Bronchial epithelial cell (primary cell): ENCODE measurements around the gene SNCAIP. TPM values are rescaled to one million over a fixed set of nuclear protein-coding genes. Genes with fewer than 3 reads are reported as not detected.

Experiments
- DNase-seq: peaks from one replicate; pipeline ENCODE4 v3.0.0-alpha.2; 2010; ENCODE audit warnings: low read depth
- FAIRE-seq: peaks from 2 replicates; lab custom pipeline; 2011; peaks lifted over from hg19 to GRCh38; lab: Jason Lieb, UNC
- H3K27me3 ChIP-seq: 2 replicates; pipeline ENCODE4 v1.5.1; 2011; ENCODE audit warnings: low read length; ENCODE audit not compliant: control insufficient read depth, insufficient read depth
- H3K36me3 ChIP-seq: 2 replicates; pipeline ENCODE4 v1.5.1; 2011; ENCODE audit warnings: low read length; ENCODE audit not compliant: control insufficient read depth, insufficient read depth
- H3K4me3 ChIP-seq: 2 replicates; pipeline ENCODE4 v1.5.1; 2011; ENCODE audit warnings: mild to moderate bottlenecking, low read depth, low read length, control low read depth
- CTCF ChIP-seq: IDR thresholded peaks from 2 replicates; pipeline ENCODE4 v1.5.1; 2011; ENCODE audit warnings: mild to moderate bottlenecking, moderate library complexity, low read length, control low read depth, inconsistent platforms; ENCODE audit not compliant: insufficient read depth, severe bottlenecking
- total RNA-seq: library from RNA; depleted of rRNA; stranded (reverse); fragments of >200 nt; gene quantifications from 2 replicates; pipeline ENCODE4 v1.2.1, GENCODE V29; 2014

The SNCAIP gene
- total RNA-seq, 1 donor from 2014 or later: 0.26 TPM

GRCh38 chr5:122322801-122323548 lies 10.9 kb downstream of the SNCAIP start:
- TF ChIP-seq CTCF: no peak
- Histone ChIP-seq H3K27me3 (no peaks in the 10 kb centered on the region), H3K4me3 (no peak overlapping the region), H3K36me3 (no peaks in the 10 kb centered on the region)
- FAIRE-seq (no peak), DNase-seq (no peak)

GRCh38 chr5:122323738-122324137 lies 11.7 kb downstream of the SNCAIP start:
- Histone ChIP-seq H3K27me3 (no peaks in the 10 kb centered on the region), H3K36me3 (no peaks in the 10 kb centered on the region), H3K4me3 (no peak overlapping the region)
- FAIRE-seq (no peak), DNase-seq (no peak)
- TF ChIP-seq CTCF: no peak

- FAIRE-seq: no peak
- H3K4me3 ChIP-seq: no peak overlapping the region
- no peak for TF ChIP-seq CTCF
Measured at GRCh38 chr5:122327110-122327509, 15.1 kb downstream of the SNCAIP start.

GRCh38 chr5:122330881-122331280 lies 18.8 kb downstream of the SNCAIP start:
- no peak overlapping the region for H3K4me3 ChIP-seq
- H3K36me3 ChIP-seq: no peaks in the 10 kb centered on the region
- FAIRE-seq: no peak
- peaks cover 3% of the 10 kb centered on the region for H3K27me3 ChIP-seq
- DNase-seq: no peak
- TF ChIP-seq CTCF: no peak

More at GRCh38 chr5:122327110-122327509, 15.1 kb downstream of the SNCAIP start:
- DNase-seq: no peak
- Histone ChIP-seq H3K27me3 (no peaks in the 10 kb centered on the region), H3K36me3 (no peaks in the 10 kb centered on the region)

- H3K27me3 ChIP-seq: peaks cover 3% of the 10 kb centered on the region
Measured at GRCh38 chr5:122332599-122333555, 20.8 kb downstream of the SNCAIP start.

More at GRCh38 chr5:122332599-122333555, 20.8 kb downstream of the SNCAIP start:
- no peak for TF ChIP-seq CTCF
- Histone ChIP-seq H3K4me3 (no peak overlapping the region), H3K36me3 (no peaks in the 10 kb centered on the region)
- no peak for DNase-seq
- no peak for FAIRE-seq
